ENCODE results near the gene MMP14.
"Not testable (repeated sequence)": the region's sequence is repeated elsewhere in the genome, so short reads cannot be mapped to it uniquely, and the experiment has no call there.

The MMP14 gene

GRCh38 chr14:22814941-22815713 is 21.3 kb upstream of the MMP14 start, which contains the start of gene SLC7A7:
TSS of gene SLC7A7 (minus strand) at chr14:22815435. CDS start at chr14:22813398, 2,037 bp downstream.
- no peak for DNase-seq

- DNase-seq: no peak
These were observed 17.0 kb upstream of the MMP14 start for GRCh38 chr14:22819151-22819988.

- no peak for DNase-seq
These were observed 15.7 kb upstream of the MMP14 start for GRCh38 chr14:22820731-22821130.

GRCh38 chr14:22821193-22822015 is 15.0 kb upstream of the MMP14 start:
- no peak for DNase-seq

- no peak for DNase-seq
These were observed 14.3 kb upstream of the MMP14 start for GRCh38 chr14:22822016-22822570.

- peak; percentile 25 for DNase-seq
These were observed 13.8 kb upstream of the MMP14 start for GRCh38 chr14:22822571-22823098.

- peak; percentile 33 for DNase-seq
These were observed 11.6 kb upstream of the MMP14 start for GRCh38 chr14:22824711-22825359.

- DNase-seq: not testable (repeated sequence)
These were observed 7.2 kb upstream of the MMP14 start for GRCh38 chr14:22829076-22829660.

- peak; percentile 71 for DNase-seq
These were observed 6.5 kb upstream of the MMP14 start, which contains the start of gene MRPL52 for GRCh38 chr14:22829661-22830442. TSS of gene MRPL52 (plus strand) at chr14:22829887. CDS start at chr14:22829913, 26 bp downstream.

GRCh38 chr14:22830443-22831010 is 5.9 kb upstream of the MMP14 start:
- DNase-seq: no peak

GRCh38 chr14:22835505-22835904 is 880 bp upstream of the MMP14 start:
- no peak for DNase-seq

GRCh38 chr14:22837114-22837749 is 847 bp downstream of the MMP14 start:
- no peak for DNase-seq

GRCh38 chr14:22837750-22838538 is 1.6 kb downstream of the MMP14 start:
- no peak for DNase-seq

GRCh38 chr14:22838631-22839041 is 2.3 kb downstream of the MMP14 start:
- no peak for DNase-seq

- no peak for DNase-seq
These were observed 2.9 kb downstream of the MMP14 start for GRCh38 chr14:22839159-22839779.

GRCh38 chr14:22841311-22841710 is 4.9 kb downstream of the MMP14 start:
- no peak for DNase-seq

- no peak for DNase-seq
These were observed 5.4 kb downstream of the MMP14 start for GRCh38 chr14:22841769-22842168.

Data from T1000 (cell line).